HTR-8/SVneo (cell line): ENCODE data around the gene TMEM164.
"Not testable (repeated sequence)": the region's sequence is repeated elsewhere in the genome, so short reads cannot be mapped to it uniquely, and the experiment has no call there.

Source experiments
- DNase-seq: peaks from one replicate; pipeline ENCODE4 v3.0.0; 2011; ENCODE audit warnings: low spot score, mixed read lengths; ENCODE audit not compliant: insufficient read length
- FAIRE-seq: peaks from 2 replicates; lab custom pipeline; 2011; peaks lifted over from hg19 to GRCh38; lab: Jason Lieb, UNC

TMEM164 gene

GRCh38 chrX:110120025-110120424, 117.1 kb downstream of the TMEM164 start:
- FAIRE-seq (no peak), DNase-seq (no peak)

GRCh38 chrX:110123331-110123782, 120.4 kb downstream of the TMEM164 start:
- DNase-seq (no peak), FAIRE-seq (no peak)

DNA sequence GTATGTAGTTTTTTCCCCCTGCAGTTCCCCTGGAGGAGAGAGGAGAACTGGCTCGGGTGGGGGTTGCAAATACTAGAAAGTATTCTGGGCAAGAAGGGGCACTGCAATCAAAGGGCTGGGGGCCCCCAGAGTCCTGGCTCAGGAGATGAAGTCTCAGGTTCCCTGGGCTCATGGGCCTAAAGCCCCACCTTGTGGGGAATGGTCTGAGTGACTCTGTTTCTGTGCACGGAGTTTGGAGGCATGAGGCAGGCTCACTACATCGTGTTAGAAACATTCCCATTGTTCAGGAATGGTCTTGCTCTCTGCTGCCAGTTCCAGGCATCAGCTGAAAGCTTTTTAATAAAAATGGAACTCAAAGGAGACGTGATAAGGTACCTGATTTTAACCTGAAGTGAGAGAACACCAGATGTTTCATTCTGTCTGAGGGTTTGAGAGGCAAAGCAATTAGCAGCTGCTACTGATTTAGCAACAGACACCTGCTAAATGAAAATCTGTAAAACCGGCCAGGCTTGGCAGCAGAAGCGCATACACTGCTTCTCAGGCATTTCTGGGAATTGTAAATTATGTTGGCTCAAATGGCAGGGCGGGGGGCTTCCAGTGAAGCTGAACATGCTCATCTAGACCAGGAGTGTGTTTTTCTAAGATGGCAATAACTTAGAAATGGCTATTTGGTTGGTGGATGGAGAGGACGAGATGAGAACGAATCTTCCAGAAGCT, 122.7 kb downstream of the TMEM164 start:
- no peak for FAIRE-seq
- no peak for DNase-seq

GRCh38 chrX:110131031-110131430, 128.1 kb downstream of the TMEM164 start:
- DNase-seq (no peak), FAIRE-seq (no peak)

- no peak for DNase-seq
- no peak for FAIRE-seq
These were observed 129.7 kb downstream of the TMEM164 start for GRCh38 chrX:110132450-110133114.

DNA sequence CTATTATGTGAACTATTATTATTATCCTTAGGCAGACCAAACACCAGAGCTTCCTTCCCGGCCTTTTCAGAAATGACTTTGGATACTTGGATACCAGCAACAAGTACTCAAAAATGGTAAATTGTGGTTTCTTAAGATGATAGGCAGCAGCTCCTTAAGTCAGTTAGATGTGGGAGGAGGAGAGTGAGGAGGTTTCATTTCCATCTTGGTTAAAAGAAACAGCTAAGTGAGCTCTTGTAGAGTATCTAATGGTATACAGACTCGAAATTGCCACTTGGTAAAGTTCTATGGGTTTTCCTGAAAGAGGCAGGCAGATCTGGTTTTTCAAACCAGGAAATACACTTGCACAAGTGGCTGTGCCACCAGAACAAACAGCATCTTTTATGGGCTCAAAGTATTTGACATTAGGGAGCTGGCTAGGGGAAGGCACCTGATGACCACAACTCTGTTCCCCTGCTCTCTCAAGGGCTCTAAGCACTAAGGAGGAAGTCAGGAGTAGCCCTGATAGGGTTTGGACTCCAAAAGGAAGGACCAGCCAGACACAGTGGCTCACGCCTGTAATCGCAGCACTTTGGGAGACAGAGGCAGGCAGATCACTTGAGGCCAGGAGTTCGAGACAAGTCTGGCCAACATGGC, 130.9 kb downstream of the TMEM164 start:
- DNase-seq (no peak), FAIRE-seq (no peak)

DNA sequence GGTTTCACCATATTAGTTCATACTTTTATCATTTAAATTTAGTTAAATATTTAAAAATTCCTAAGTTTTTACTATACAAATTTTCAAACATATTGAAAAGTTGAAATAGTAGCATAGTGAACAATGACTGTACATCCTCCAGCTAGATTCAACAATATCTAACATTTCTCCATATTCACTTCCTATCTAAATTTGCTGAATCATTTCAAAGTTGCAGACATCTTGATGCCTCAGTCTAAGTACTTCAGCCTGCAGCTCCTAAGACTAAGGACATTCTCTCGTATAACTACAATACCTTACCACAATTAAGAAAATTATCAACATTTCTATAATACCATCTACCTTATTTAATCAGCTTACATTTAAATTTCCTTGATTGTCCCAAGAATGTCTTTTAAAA, 132.7 kb downstream of the TMEM164 start:
- FAIRE-seq (no peak), DNase-seq (no peak)

GRCh38 chrX:110136136-110136535, 133.2 kb downstream of the TMEM164 start:
- DNase-seq (no peak), FAIRE-seq (no peak)

DNA sequence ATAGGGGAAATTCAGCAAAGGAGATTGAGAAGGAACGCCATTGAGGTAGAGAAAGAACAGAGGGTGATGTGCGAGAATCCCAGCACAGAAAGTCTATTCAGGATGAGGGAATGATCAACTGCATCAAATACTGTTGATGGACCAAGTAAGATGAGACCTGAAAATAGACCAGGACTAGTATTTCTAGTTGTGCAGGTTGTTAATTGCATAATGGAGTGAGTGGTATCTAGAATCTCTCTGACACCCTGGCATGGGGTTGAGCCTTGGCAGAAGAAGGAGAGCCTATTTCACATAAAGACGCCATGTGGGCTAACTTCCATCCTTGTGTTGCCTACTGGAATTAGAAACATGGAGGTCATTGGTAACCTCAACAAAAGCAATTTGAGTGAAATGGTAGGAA, 135.6 kb downstream of the TMEM164 start:
- FAIRE-seq: no peak
- no peak for DNase-seq

DNA sequence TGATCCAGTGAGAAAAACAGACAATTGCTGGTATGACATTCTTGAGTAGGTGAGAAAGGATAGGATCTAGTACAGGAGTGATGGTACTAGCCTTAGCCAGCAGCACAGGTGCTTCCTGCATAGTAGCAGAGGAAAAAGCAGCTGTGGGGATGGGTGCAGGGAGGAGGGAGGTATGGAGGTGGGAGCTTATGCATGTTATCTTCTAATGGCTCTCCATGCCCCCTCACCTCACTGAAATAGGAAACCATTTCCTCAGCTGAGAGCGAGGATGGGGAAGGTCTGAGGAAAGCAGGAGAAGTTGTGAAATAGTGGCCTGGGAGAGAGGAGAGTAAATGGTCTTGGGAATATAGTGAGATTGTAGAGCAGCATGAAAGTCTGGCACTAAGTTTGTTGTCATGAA, 136.3 kb downstream of the TMEM164 start:
- FAIRE-seq (no peak), DNase-seq (no peak)

- FAIRE-seq (no peak), DNase-seq (no peak)
These were observed 139.2 kb downstream of the TMEM164 start for GRCh38 chrX:110142096-110142495.

GRCh38 chrX:110143454-110144210, 140.7 kb downstream of the TMEM164 start:
- FAIRE-seq (no peak), DNase-seq (no peak)

- FAIRE-seq (no peak), DNase-seq (no peak)
These were observed 142.4 kb downstream of the TMEM164 start for GRCh38 chrX:110145311-110145710.

GRCh38 chrX:110145854-110146253, 142.9 kb downstream of the TMEM164 start:
- DNase-seq (no peak), FAIRE-seq (no peak)

GRCh38 chrX:110146521-110146920, 143.6 kb downstream of the TMEM164 start:
- FAIRE-seq (no peak), DNase-seq (peak; percentile 5)

DNA sequence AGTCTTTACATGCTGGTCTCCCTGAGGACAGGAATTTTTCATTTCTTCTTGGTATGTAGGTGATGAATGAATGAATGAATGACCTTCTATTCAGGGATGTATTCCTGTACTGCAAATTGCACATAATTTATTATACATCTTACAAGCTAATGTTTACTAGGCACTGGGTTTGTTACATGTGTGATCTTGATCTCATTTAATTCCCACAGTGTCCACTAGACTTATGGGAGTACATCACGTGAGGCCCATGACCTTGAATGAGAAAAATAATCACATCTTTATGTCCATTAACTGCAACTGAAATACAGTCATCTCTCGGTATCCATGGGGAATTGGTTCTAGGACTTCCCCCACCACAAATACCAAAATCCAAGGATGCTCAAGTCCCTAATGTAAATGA, 150.3 kb downstream of the TMEM164 start:
- FAIRE-seq (no peak), DNase-seq (no peak)

DNA sequence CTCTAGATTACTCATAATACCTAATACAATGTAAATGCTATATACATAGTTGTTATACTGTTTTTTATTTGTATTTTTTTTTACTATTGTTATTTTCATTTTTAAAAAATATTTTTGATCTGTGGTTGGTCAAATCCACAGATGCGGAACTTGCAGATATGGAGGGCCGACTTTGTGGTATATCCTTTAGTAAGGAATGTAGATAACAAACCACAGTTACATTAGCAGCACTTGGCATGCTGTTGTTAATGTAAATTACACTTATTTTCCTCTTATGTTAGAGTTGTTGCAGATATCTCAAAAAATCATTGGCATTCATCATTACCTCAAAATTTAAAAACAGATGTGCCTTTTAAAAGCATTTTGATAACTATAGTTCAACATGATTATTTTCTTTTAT, 151.0 kb downstream of the TMEM164 start:
- DNase-seq (no peak), FAIRE-seq (no peak)

- FAIRE-seq, DNase-seq: not testable (repeated sequence)
These were observed 151.4 kb downstream of the TMEM164 start for GRCh38 chrX:110154328-110154727.

DNA sequence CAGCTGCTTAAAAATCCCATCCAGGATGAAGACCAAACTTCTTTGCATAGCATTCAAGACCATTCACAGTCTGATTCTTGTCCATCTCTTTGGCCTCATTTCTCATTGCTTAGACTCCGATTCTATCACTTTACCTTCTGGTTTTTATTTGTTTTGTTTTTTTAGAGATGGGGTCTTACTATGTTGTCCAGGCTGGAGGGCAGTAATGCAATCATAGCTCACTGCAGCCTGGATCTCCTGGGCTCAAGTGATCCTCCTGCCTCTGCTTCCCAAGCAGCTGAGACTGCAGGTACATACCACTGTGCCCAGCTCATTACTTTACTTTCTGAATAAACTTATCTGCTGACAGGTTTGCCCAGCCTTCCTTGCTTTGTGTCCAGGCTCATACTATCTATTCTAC, 152.8 kb downstream of the TMEM164 start:
- DNase-seq: no peak
- no peak for FAIRE-seq

GRCh38 chrX:110156167-110156754, 153.3 kb downstream of the TMEM164 start:
- FAIRE-seq (no peak), DNase-seq (no peak)
